ENCODE results near the gene CAMTA2.

CAMTA2 gene

DNA sequence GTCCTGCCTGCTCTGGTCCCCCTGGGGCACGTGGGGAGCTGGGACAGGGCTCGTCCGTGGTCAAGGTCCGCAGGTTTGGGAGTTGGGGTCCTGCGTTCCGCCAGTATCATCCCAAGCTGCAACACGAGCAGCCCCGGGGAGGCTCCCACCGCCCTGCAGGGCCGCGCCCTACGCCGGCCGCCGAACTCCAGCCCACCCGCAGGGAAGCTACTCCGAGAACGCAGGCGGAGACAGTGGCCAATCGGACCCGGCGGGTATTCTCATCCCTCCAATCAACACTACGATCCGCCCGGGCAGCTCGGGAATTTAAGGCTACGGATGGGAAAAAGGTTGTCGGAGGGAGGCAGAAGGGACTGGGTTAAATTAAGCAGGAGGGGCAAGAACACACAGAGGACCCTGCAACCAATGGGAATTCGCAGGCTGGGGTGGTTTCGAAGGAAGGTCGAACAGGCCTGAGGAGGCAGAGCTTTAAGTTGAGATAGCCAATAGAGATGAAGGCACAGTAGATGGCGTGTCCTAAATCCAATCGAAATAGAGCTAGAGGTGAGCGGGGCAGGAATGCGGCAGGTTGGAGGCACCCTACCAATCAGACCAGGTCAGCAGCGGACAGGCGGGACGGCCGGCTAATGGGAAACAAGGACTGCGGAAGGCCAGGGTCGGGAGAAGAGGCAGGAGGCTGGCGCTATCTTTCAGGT is 20.5 kb downstream of the CAMTA2 start:
- DNase-seq = peak; percentile 100

DNA sequence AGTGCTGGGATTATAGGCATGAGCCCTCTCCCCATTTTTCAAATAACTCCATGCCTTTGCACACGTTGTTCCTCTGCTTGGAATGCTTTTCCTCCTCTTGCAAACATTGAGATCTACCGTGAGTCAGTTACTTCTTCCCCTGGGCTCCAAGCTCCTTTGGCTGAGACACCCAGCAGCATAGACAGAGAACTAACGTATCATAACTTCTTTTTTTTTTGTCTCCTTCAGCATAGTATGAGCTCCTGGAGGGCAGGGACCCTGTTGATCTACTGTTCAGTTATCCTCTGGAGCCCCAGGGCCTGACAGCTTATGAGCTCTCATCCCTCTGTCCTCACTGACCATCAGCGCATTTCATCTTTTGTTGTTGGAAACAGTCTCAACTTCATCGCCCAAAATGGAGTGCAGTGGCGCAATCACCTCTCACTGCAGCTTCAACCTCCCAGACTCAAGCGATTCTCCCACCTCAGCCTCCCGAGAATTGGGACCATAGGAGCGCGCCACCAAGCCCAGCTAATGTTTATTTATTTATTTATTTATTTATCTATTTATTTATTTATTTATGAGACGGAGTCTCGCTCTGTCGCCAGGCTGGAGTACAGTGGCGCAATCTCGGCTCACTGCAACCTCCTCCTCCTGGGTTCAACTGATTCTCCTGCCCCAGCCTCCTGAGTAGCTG is 22.0 kb downstream of the CAMTA2 start:
- peak; percentile 16 for DNase-seq

- no peak for DNase-seq
Observed at GRCh38 chr17:4960279-4960922, 27.1 kb downstream of the CAMTA2 start.

- no peak for DNase-seq
Observed at GRCh38 chr17:4959261-4959965, 28.1 kb downstream of the CAMTA2 start.

DNA sequence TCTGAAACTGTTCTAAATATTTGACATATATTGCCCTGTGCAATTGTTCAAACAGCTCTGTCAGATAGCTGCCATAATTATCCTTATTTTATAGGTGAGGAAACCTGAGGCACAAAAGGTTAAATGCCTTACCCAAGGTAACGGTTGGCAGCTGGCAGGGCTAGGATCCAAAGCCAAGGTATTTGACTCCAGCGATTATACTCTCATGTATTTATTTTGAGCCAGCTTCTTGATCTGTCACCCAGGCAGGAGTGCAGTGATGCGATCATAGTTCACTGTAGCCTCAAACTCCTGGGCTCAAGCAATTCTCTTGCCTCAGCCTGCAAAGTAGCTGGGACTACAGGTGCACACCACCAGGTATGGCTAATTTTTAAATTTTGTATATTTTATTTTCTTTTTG is 29.4 kb downstream of the CAMTA2 start:
- no peak for DNase-seq

- DNase-seq = no peak
Observed at GRCh38 chr17:4956493-4957061, 30.9 kb downstream of the CAMTA2 start.

DNA sequence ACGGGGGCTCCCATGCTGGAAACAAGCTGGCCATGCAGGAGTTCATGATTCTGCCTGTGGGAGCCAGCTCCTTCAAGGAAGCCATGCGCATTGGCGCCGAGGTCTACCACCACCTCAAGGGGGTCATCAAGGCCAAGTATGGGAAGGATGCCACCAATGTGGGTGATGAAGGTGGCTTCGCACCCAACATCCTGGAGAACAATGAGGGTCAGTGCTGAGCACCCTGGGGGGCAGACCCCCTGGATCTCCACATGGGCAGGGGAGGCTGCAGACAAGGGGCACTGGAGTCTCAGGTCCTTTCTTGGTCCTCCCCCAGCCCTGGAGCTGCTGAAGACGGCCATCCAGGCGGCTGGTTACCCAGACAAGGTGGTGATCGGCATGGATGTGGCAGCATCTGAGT is 32.4 kb downstream of the CAMTA2 start:
- peak; percentile 18 for DNase-seq

- peak; percentile 82 for DNase-seq
Observed at GRCh38 chr17:4953451-4953961, 34.0 kb downstream of the CAMTA2 start.

- DNase-seq = no peak
Observed at GRCh38 chr17:4951486-4951885, 36.0 kb downstream of the CAMTA2 start.

DNA sequence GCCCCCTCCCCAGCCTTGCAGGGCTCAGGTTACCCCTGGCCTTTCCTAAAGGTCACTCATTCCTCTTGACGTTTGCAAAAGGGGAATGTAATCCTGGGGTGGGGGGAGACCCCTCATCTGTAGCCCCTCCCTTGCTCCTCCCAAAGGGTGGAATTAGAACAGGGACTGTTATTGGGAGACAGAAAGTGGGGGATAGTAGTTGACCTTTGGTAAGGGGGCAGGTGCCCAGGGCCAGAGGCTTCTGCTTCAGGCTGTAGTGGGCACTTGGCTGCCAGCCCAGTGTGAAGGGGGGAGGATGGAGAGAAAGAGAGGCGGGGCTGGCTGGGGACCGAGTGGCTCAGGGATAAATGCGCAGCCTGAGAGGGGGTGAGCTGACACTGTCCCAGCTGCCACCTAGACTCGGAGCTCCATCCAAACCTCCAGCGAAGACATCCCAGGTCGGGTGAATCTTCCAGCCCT is 36.7 kb downstream of the CAMTA2 start, which contains the start of gene ENO3:
Gene ENO3 (plus strand): TSS at position 374 of the 459 bp plus-strand sequence. CDS start 711 bp downstream, outside the sequence.
- DNase-seq = peak; percentile 72

- peak; percentile 74 for DNase-seq
Observed at GRCh38 chr17:4950075-4950745, 37.3 kb downstream of the CAMTA2 start.

DNA sequence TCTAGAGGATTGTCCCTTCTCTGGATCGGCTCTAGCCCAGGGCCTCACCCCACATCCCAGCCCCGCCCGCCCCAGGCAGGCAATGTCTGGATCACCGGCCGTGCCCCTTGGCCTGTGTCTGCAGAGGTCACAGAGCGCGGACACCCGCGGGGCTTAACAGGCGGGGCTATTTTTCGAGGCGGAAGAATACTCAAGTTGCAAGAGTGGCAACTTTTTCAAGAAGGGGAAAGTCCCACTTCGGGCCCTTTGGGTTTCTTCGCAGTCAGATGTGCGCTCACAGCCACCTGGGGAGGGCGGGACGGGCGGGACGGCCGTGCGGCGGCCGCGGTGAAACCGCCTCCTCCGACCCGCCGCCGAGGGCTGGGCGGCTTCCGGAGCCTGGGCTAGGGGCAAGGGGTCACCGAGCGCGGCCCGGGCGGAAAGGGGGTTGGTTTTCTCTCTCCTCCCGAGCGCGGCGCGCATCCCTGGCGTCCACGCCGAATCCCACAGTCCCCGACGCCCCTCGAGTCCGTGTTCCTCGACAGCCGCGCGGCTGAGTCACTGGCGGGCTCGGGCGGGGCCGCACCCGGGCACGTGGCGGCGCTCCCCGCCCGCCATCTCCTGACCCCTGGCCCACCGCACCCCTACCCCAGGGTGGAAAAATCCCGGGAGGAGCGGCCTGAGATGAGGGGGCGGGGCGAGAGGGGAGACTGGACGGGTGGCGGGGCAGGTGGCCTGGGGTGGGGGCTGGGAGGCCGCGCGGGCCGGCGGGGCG is 38.0 kb downstream of the CAMTA2 start:
- DNase-seq = peak; percentile 79

- DNase-seq = peak; percentile 93
Observed at GRCh38 chr17:4948931-4949320, 38.5 kb downstream of the CAMTA2 start.

- DNase-seq = peak; percentile 95
Observed at GRCh38 chr17:4948166-4948930, 39.1 kb downstream of the CAMTA2 start, which contains the start of gene PFN1. Gene PFN1 (minus strand): TSS chr17:4948530. CDS start chr17:4948394, 136 bp downstream.

DNA sequence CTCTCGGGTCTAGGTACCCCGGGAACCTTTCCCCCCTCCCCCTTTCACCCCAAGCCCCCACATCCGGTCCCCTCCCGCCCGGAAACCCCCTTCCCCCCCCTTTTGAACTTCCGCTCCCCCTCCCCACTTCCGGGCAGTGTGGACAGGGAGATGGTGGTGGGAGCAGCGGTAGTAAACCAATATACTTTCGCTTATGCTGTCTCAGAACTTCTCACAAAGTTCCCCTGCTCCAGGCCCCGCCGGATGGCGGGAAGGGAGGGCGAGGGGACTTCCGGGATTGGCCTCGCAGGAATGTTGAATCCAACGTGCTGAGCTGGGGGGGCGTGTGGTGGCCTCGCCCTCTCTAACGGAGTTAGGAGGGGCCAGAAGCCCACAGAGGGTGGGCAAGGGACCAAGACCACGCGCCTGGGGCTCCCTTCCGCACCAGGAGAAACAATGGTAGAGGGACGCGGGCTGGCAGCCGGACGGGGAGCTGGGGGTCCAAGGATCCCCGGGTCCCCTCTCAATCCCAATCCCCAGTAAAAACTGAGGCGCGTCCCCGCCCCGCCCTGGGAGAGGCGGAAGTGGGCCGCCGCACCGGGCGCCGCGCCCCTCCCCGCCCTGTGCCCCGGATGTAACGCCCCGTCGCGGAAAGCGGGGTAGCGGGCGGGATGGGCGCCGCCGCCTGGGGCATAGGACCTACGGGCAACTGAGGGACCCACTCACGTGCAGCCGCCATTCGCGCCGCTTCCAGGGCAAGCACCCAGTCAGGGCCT is 39.9 kb downstream of the CAMTA2 start:
- DNase-seq = peak; percentile 79

DNA sequence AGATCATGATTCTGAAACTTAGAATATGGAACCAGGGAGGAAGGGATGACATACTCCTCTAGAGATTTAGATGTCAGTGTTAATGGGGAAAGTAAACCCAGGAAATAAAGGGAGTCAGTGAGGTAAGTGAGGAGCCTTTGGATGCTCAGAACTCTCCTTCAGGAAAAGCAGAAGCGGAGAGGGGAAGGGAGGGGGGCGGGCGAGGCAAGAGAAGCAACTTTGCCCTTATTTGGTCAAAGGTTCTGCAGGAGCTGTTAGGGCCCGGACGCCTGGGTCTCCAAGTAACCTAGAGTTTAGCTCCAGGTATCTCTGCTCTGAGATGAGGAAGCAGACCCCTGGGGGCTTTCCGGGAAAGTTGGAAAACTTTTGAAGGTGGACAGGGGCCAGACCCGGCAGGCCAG is 40.5 kb downstream of the CAMTA2 start:
- no peak for DNase-seq

DNA sequence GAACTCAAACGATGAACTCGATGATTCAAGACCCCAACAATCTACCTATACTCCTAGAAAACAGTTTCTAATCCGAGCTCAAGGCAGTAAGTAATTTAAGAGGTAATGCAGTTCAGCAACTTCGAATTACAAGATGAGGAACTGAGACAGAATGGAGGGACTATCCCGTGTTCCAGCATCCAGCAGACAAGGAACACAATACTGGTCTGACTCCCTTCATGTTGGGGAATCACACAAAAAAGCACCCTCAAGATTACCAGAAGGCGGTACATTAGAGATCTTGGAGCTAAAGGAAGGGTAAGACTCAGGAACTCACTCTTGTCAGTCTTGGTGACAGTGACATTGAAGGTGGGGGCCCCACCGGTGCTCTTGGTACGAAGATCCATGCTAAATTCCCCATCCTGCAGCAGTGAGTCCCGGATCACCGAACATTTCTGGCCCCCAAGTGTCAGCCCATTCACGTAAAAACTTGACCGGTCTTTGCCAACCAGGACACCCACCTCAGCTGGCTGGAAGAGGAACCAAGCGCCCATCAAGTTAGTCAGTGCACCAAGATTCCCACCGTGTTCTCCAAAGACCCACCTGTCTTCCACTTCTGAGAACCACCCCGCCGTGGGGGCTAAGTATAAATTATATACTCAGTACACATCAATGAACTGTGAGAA is 41.0 kb downstream of the CAMTA2 start:
- no peak for DNase-seq

GRCh38 chr17:4945944-4946280 is 41.6 kb downstream of the CAMTA2 start:
- DNase-seq = no peak

Measured in femur (tissue), 1 donor.